ENCODE results near the gene C1orf185.
A peak's percentile ranks its signal among the peaks of the same experiment; 100 is the strongest.

The C1orf185 gene

DNA sequence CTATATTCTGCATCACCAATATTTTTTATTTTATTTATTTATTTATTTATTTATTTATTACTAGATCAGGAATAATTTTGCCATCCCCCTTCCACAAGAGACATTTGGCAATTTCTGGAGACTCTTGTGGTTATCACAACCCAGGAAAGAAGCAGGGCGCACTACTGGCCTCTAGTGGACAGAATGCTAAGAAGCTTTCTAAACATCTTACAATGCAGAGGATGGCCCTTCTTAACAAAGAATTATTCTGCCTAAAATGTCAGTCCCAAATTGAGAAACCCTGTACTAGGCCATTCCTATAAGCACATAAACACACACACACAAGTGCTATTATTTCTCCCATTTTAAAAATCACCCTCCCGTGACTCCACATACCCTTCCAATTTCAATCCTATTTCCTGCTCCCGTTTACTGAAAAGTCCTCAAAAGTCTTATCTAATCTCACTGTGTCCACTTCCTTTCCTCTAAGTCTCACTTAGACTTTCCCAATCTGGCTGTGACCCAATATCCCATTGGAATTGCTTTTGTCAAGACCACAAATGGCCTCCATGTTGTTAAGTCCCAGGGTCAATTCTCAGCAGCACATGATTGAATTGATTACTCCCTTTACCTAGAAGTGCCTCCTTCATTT, 90.3 kb downstream of the C1orf185 start:
- DNase-seq (ENCODE audit: low read depth in 2 of 2), result peak; percentile 91
- no peak overlapping the region for H3K4me3 ChIP-seq (replicated peaks in 1 of 2; ENCODE audit: low read depth in 2 of 2, low read length in 2 of 2)
- TF ChIP-seq, protein P1, sequence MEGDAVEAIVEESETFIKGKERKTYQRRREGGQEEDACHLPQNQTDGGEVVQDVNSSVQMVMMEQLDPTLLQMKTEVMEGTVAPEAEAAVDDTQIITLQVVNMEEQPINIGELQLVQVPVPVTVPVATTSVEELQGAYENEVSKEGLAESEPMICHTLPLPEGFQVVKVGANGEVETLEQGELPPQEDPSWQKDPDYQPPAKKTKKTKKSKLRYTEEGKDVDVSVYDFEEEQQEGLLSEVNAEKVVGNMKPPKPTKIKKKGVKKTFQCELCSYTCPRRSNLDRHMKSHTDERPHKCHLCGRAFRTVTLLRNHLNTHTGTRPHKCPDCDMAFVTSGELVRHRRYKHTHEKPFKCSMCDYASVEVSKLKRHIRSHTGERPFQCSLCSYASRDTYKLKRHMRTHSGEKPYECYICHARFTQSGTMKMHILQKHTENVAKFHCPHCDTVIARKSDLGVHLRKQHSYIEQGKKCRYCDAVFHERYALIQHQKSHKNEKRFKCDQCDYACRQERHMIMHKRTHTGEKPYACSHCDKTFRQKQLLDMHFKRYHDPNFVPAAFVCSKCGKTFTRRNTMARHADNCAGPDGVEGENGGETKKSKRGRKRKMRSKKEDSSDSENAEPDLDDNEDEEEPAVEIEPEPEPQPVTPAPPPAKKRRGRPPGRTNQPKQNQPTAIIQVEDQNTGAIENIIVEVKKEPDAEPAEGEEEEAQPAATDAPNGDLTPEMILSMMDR (IDR thresholded peaks at IDR 0.05; ENCODE audit: low read depth, low read length), result peak; percentile 84

DNA sequence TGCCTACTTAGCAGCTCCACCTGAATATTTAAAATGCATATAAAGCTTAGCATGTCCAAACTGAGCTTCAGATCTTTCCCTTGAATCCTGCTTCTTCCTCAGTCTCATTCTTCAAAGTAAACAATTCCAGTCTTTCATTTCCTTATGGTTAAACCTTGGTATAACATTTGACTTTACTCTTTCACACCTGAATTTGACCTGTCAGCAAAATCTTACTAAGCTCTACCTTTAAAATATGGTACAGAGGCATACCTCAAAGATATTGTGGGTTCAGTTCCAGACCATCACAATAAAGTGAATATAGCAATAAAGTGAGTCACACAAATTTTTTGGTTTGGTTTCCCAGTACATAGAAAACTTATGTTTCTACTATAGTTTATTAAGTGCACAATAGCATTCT, 91.5 kb downstream of the C1orf185 start:
- TF ChIP-seq, protein P1 (IDR thresholded peaks at IDR 0.05; ENCODE audit: low read depth, low read length), result no peak
- H3K4me3 ChIP-seq (replicated peaks in 1 of 2; ENCODE audit: low read depth in 2 of 2, low read length in 2 of 2), result no peak overlapping the region
- no peak for DNase-seq (ENCODE audit: low read depth in 2 of 2)

Data from cardiac fibroblast (primary cell).